ENCODE measurements around the gene RAB11FIP2.

RAB11FIP2 gene

DNA sequence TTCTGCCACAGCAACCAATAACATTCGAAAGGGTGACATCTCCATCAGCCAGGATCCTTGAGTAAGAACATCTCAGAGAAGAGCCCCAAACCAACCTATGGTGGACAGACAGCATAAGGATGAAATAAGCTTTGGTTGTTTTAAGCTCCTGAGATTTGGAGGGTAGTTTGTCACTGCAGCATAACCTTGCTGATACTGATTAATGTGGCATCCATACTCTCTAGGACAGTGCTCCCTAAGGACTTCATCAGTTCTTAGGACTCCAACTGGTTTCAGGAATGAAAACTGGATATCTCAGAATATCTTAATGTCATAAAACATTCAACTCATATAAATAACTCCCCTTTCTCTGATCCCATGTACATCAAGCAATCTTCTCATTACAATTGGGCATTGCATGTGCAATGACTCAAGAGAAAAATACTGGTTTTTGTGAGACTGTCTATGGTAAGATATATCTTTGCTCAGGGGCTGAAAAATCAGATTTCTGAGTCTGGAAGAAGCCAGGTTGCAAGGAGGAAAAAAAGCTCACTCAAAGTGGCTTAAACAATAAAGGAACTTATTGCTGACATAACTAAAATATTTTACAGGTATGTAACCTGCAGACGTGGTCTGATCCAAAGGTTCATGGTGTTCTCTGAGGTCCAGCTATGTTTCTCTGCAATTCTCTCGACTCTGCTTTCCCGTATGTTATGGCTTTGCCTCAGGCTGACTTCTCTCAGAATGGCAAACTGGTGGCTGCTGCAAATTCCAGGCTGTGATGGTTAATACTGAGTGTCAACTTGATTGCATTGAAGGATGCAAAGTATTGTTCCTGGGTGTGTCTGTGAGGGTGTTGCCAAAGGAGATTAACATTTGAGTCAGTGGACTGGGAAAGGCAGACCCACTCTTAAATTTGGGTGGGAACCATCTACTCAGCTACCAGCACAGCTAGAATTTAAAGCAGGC lies 65.7 kb downstream of the RAB11FIP2 start:
- no peak for DNase-seq (ENCODE audit: low read depth)

DNA sequence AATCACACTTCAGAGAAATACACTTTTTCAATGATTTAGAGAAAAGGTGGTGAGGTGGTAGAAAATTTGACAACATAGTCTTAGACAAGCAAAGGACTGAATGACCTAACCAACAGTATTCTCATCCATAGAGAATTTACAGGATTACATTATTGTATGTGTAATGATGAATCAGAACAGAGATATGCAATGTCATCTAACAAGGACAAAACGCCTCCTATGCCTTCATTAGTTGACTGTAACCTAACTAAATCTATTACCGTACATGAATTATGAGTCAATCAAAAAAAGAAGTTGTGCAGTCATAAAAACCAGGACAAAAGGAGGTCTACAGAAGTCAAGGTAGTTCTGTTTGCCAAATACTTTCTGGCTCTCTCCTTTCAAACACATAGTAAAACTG lies 66.5 kb downstream of the RAB11FIP2 start:
- no peak for DNase-seq (ENCODE audit: low read depth)

DNA sequence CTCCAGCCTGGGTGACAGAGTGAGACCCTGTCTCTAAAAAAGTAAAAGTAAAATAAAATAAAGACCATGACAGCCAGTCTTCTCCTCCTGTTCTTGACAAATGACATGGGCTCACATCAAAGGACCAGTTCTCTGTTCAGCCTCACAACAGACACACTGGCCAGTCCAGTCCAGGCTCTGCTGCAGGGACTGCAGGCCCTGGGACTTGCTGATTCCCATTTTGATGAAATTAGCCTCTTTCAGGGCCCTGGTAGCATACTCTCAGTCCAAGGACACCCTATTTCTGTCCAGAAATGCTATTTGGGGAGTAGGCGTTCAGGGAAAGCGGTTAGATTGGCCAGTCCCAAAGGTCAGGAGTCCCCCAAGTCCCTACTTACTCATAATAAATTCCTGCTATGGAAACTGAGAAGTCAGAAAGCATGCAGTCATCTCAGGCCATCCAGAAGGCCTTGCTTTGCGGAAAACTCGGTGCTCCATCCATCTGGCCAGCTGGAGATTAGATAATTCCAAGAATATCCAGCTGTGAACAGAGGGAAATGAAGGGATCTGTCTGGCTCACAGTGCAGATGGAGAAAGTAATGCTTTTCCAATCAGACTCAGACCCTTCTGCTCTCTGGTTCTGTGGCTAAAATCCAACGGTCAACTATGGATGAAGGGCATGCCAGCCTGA lies 74.4 kb downstream of the RAB11FIP2 start:
- no peak for DNase-seq (ENCODE audit: low read depth)

DNA sequence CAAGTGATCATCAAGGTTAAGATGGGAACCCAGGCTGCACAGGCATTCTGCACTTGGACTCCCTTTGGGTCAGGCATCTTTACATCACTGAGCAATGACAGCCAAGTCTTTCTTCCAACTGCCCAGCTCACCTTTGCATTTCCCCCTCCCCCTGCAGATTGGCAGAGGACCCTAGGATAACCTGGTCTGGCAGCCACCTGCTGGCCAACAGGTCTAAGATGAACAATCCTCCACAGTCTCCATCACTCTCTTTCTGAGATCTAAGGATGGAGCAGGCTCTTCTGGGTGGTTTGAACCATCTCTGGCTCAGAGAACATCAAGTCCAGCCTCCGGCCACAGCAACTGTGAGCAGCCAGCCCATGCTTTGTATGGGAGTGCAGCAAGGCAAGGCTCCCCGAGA lies 75.8 kb downstream of the RAB11FIP2 start:
- no peak for DNase-seq (ENCODE audit: low read depth)

DNA sequence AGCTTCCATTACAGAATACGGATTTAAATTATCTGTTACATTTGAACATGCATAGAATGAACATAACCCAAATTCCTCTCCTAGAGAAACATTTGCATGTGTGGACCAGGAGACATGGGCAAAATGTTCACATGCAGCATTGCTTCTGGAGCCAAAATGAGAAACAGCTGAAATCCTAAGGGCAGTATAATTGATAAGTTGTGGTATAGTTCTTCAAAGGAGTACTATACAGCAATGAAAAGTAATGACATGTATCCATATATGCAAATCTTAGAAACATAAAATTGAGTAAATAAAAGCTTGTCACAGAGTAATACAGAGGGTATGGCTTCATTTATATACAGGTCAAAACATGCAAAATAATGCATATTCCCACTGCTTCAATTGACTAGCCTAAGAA lies 77.1 kb downstream of the RAB11FIP2 start:
- no peak for DNase-seq (ENCODE audit: low read depth)

DNA sequence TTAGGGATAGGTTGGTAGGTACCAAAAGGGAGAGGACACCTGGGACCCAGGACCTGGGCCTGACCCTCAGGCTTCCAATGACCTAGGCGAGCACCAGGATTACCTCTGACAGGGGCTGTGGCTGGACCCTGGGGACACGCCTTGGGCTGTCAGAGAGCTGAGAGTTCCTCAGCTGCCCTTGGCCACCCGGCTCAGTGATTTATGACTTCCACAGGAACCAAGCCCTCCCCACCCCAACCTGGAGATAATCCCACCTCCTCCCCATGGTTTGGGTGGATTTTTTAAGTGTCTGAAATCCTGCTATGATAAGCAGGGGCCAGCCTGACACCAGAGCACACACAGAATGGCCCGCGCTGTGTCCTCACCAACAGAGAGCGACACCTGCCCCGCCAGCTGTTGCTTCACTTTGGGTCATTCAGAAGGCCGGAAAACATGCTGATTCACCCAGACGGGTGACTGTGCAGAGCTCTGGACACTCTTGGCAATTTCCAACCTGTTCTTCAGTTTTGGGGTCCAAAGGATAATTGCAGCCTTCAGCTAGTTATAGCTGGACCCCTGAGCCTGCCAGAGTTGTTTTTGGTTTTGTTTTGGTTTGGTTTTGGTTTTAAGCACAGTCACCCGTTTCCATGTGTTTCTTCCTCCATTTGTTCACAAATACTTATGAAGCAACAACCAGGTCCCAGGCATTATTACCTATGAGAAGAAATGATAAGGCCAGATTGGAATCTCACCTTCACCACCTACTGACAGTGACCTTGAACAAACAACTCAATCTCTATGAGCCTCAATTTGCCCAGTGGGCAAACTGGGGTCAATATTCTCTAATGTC lies 78.2 kb downstream of the RAB11FIP2 start:
- no peak for DNase-seq (ENCODE audit: low read depth)

DNA sequence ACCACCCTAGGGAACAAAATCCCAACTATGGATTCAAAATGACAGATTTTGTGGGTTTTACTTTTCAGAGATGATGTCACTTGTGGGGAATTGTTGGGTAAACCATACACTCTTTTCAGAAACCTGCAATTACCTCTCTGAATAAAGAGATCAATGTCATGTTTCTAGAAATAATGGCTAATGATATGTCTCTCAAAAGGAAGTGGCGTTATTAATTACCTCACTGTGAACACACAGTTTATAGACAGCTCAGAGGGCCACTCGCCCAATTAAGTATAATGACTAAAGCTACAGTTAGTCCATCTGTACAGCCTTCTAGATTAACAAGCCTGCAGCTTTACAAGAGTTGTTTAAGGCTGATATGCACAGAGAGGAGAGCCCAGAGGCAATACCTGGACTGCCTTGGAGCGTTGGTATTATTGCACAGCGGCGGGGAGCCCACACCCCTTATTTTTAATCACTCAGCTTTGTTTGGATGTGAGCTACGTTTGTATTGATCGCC lies 79.5 kb downstream of the RAB11FIP2 start:
- no peak for DNase-seq (ENCODE audit: low read depth)

DNA sequence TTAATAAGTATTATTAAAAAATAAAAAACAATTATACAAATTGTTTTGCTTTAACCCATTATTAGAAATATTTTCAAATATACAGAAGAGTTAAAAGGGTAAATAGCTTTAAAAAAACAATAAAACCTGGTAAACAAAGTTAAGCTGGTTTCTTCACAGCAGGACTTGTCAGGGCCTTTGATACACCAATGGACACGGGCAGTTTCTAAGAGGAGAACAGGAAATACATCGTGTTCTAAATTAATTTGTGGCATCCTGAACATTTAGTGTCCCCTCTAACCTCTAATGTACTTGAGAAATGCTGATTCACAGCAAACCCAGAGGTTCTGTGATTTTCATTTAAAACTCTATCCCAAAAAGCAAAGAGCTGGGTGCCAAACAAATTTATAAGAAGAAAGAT lies 80.8 kb downstream of the RAB11FIP2 start:
- no peak for DNase-seq (ENCODE audit: low read depth)

DNA sequence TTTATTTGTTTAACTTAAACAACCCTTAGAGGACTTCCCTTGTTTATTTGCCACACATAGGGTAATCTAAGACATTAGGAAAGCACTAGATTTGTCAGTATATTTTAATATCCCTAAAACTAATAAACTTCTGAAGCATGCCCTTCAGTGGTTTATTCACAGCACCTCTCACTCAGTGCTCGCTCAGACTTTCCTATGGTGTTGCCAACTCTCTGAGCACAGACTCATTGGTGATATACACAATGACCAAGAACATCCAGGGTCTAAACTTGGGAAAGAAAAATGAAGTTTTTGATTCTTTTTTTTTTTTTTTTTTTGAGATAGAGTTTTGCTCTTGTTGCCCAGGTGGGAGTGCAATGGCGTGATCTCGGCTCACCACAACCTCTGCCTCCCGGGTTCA lies 82.2 kb downstream of the RAB11FIP2 start:
- no peak for DNase-seq (ENCODE audit: low read depth)

DNA sequence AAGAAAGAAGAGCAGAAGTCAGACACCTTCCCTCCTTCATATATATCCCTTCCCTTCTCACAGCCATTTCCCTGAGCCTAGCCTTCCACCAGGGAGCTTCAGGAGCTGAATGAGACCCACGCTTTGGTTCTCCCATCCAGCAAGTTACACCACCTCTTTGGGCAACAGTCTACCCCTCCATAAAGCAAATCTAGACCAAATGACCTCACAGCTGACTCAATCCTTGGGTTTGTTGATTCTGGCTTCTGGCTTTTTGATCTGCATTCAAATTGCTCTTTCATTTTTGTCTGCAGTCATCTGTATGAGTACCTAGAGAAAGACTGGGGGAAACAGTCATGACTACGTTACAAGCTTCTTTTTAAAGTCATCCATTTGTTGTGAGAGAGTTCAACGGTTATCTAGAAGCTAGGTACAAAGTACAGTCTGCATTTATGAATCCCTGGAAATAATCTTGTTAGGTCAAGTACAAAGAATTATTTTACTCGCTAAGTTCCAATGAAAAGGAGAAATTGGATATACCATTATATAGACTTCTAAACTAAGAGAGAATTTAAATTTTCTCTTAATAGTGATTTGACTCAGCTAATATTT lies 86.3 kb downstream of the RAB11FIP2 start:
- DNase-seq (ENCODE audit: low read depth), result no peak

DNA sequence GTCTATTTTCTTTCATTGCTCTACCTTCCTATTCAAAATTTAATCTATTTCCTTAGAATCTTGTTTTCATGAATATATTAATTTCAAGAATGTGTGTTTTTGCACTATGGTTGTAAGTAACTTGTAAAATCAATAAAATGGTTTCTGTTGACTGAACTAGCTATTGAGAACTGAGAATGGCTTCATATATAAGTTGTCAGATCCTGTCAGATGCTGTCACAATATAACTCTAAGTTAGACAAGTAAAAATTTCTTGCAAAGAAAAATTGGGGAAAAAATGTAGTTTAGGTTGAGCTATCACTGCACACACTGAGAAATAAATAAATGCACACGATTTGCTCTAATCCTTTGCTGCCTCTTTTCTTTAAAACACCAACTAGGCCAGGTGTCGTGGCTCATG lies 89.8 kb downstream of the RAB11FIP2 start:
- DNase-seq (ENCODE audit: low read depth), result no peak

DNA sequence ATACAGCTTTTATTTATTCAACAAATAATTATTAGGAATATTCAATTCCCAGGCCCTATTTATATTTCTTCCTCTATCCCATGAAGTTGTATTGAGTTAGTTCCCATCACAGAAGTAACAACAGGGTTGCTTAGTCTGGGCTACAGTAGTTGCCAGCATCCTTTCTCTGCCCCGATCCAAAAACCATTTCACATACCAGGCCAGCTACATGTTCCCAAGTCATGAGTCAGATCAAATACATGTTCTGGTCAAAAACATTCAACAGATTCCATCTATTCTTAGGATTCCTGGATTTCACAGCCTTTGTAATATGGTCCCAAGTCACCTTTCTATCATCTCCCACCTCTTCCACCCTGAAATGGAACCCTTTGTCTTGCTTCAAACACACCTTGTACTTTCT lies 91.6 kb downstream of the RAB11FIP2 start:
- no peak for DNase-seq (ENCODE audit: low read depth)
